OCI-LY7 (cell line): ENCODE measurements around the gene SLC12A3. TPM values are rescaled to one million over a fixed set of nuclear protein-coding genes. Genes with fewer than 3 reads are reported as not detected.

Experiments
- BruUV-seq: library from RNA; stranded (reverse); fragments of 400-500 nt; replicated peaks from 2 replicates; lab custom pipeline; 2021; lab: Mats Ljungman, UMichigan
- CTCF ChIA-PET: fragments of 300-600 bp; sonication (Branson Sonifier 250); formaldehyde crosslinking; loops from one replicate; lab custom pipeline; 2022; ENCODE audit warnings: antibody characterized with exemption; ENCODE audit not compliant: unreplicated experiment; lab: Charles Lee
- POLR2A ChIA-PET: fragments of 300-600 bp; sonication (Branson Sonifier 250); formaldehyde crosslinking; loops from one replicate; lab custom pipeline; 2022; ENCODE audit warnings: antibody characterized with exemption; lab: Charles Lee
- DNase-seq: peaks from one replicate; pipeline ENCODE4 v3.0.0-alpha.2; 2015; ENCODE audit warnings: low spot score
- H2AFZ ChIP-seq: fragments of 200-600 bp; sonication (generic), shearing (Covaris generic); 2 replicates; pipeline ENCODE4 v1.6.1; 2014; ENCODE audit warnings: mild to moderate bottlenecking, antibody characterized with exemption, low read length, moderate library complexity
- H3K27ac ChIP-seq: fragments of 200-600 bp; sonication (generic); 2 replicates; pipeline ENCODE4 v1.5.1; 2014; ENCODE audit warnings: mixed run types, low read depth, mild to moderate bottlenecking, moderate library complexity, low read length, inconsistent platforms; ENCODE audit not compliant: poor library complexity, severe bottlenecking
- H3K36me3 ChIP-seq: fragments of 200-600 bp; sonication (generic); 2 replicates; pipeline ENCODE4 v1.6.1; 2014; ENCODE audit warnings: mild to moderate bottlenecking, antibody characterized with exemption, low read length, moderate library complexity, mixed read lengths; ENCODE audit not compliant: insufficient read depth
- H3K4me1 ChIP-seq: fragments of 200-600 bp; sonication (generic); 2 replicates; pipeline ENCODE4 v1.5.1; 2014; ENCODE audit warnings: mild to moderate bottlenecking, low read length; ENCODE audit not compliant: insufficient read depth, poor library complexity, severe bottlenecking
- H3K4me2 ChIP-seq: fragments of 200-600 bp; sonication (generic); 2 replicates; pipeline ENCODE4 v1.6.1; 2014; ENCODE audit warnings: mild to moderate bottlenecking, low read length
- H3K4me3 ChIP-seq: fragments of 200-600 bp; sonication (generic); 2 replicates; pipeline ENCODE4 v1.5.1; 2014; ENCODE audit warnings: mild to moderate bottlenecking, low read depth, low read length; ENCODE audit not compliant: poor library complexity, severe bottlenecking
- H3K79me2 ChIP-seq: fragments of 200-600 bp; sonication (generic); 2 replicates; pipeline ENCODE4 v1.6.1; 2016; ENCODE audit warnings: low read depth, mild to moderate bottlenecking, low read length, moderate library complexity, mixed read lengths; ENCODE audit not compliant: insufficient read depth
- H3K9me2 ChIP-seq: fragments of 200-600 bp; sonication (generic); 2 replicates; pipeline ENCODE4 v1.6.1; 2016; ENCODE audit warnings: mild to moderate bottlenecking, low read length, mixed read lengths; ENCODE audit not compliant: insufficient read depth
- H3K9me3 ChIP-seq: fragments of 200-600 bp; sonication (generic); 2 replicates; pipeline ENCODE4 v1.6.1; 2014; ENCODE audit warnings: mild to moderate bottlenecking, mixed run types, low read length, mixed read lengths
- H4K20me1 ChIP-seq: fragments of 200-600 bp; sonication (generic); 2 replicates; pipeline ENCODE4 v1.6.1; 2014; ENCODE audit warnings: mild to moderate bottlenecking, antibody characterized with exemption, low read length, moderate library complexity, mixed read lengths; ENCODE audit not compliant: insufficient read depth
- EZH2phosphoT487 ChIP-seq: fragments of 200-600 bp; sonication (generic); IDR thresholded peaks from 2 replicates; pipeline ENCODE4 v1.6.1; 2018; ENCODE audit warnings: low read depth, borderline replicate concordance, mild to moderate bottlenecking, mixed run types, antibody characterized with exemption, low read length, moderate library complexity, mixed read lengths
- intact Hi-C: fragments of 100-400 bp; cut with micrococcal nuclease; formaldehyde crosslinking; loops from one replicate; pipeline ENCODE4 v1.10.0; 2022; ENCODE audit not compliant: unreplicated experiment
- total RNA-seq, 2 experiments: library from RNA; depleted of rRNA in 1 of 2; stranded (reverse); fragments of >200 nt in 1 of 2; shearing (Covaris generic) in 1 of 2; gene quantifications; 2 replicates each; pipeline ENCODE4 v1.2.3, GENCODE V29; 2014 to 2022
- TF ChIP-seq, protein P1 (sequence below): fragments of 200-600 bp; sonication (generic); conservative IDR thresholded peaks from 2 replicates; pipeline ENCODE4 v1.5.1; 2014; ENCODE audit warnings: mild to moderate bottlenecking, antibody characterized with exemption, low read length, moderate library complexity, mixed read lengths

The SLC12A3 gene
- total RNA-seq, 2 experiments from 2014 or later, result 0.25 to 0.88 TPM

GRCh38 chr16:56885446-56886162 is 20.6 kb downstream of the SLC12A3 start:
- Histone ChIP-seq H3K27ac (no peak overlapping the region), H3K36me3 (no peaks in the 10 kb centered on the region), H3K4me1 (peaks cover 23% of the 10 kb centered on the region), H3K9me3 (no peaks in the 10 kb centered on the region), H3K4me2 (no peak overlapping the region), H2AFZ (no peak overlapping the region), H3K9me2 (no peaks in the 10 kb centered on the region), H4K20me1 (no peaks in the 10 kb centered on the region), H3K4me3 (no peak overlapping the region), H3K79me2 (no peaks in the 10 kb centered on the region)
- no TSS peak for BruUV-seq
- TF ChIP-seq, protein P1, sequence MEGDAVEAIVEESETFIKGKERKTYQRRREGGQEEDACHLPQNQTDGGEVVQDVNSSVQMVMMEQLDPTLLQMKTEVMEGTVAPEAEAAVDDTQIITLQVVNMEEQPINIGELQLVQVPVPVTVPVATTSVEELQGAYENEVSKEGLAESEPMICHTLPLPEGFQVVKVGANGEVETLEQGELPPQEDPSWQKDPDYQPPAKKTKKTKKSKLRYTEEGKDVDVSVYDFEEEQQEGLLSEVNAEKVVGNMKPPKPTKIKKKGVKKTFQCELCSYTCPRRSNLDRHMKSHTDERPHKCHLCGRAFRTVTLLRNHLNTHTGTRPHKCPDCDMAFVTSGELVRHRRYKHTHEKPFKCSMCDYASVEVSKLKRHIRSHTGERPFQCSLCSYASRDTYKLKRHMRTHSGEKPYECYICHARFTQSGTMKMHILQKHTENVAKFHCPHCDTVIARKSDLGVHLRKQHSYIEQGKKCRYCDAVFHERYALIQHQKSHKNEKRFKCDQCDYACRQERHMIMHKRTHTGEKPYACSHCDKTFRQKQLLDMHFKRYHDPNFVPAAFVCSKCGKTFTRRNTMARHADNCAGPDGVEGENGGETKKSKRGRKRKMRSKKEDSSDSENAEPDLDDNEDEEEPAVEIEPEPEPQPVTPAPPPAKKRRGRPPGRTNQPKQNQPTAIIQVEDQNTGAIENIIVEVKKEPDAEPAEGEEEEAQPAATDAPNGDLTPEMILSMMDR, result no peak
- TF ChIP-seq EZH2phosphoT487, result no peak
- no peak for DNase-seq
- POLR2A ChIA-PET, result interaction anchor here (0.6 kb wide), 1 partner anchor 16 kb away, joined by 3 read pairs; no protein-coding TSS in a partner anchor
- intact Hi-C loops, result no loop called here
- CTCF ChIA-PET, result no interaction called here

- Histone ChIP-seq H2AFZ (no peak overlapping the region), H3K4me1 (peaks cover 23% of the 10 kb centered on the region), H3K79me2 (no peaks in the 10 kb centered on the region), H3K4me3 (no peak overlapping the region), H3K36me3 (no peaks in the 10 kb centered on the region), H3K27ac (no peak overlapping the region), H4K20me1 (no peaks in the 10 kb centered on the region), H3K4me2 (no peak overlapping the region), H3K9me2 (no peaks in the 10 kb centered on the region), H3K9me3 (no peaks in the 10 kb centered on the region)
- CTCF ChIA-PET, result no interaction called here
- BruUV-seq, result no TSS peak
- no peak for DNase-seq
- POLR2A ChIA-PET, result interaction anchor here (0.6 kb wide), 1 partner anchor 52 kb away, joined by 4 read pairs; no protein-coding TSS in a partner anchor
- no peak for TF ChIP-seq EZH2phosphoT487
- TF ChIP-seq, protein P1, result no peak
- intact Hi-C loops, result no loop called here
These were observed 21.3 kb downstream of the SLC12A3 start for GRCh38 chr16:56886296-56886695.

DNA sequence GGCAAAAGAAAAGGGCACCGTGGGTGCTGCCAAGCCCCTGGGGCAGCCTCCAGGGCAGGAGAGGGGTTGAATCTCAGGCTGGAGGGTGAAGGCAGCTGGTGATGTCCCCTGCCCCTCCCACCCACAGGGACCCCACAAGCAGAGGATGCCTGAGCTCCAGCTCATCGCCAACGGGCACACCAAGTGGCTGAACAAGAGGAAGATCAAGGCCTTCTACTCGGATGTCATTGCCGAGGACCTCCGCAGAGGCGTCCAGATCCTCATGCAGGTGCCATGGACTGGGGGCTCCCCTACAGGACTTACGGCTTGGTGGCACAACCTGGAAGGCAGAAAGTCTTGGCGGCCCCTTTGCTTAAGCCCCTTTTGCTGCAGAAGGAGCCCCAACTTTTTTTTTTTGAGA is 21.8 kb downstream of the SLC12A3 start:
- ChIA-PET POLR2A (interaction anchor here (0.9 kb wide), 1 partner anchor 19 kb away, joined by 3 read pairs; no protein-coding TSS in a partner anchor), CTCF (no interaction called here)
- TF ChIP-seq, protein P1, result no peak
- TF ChIP-seq EZH2phosphoT487, result no peak
- Histone ChIP-seq H3K4me1 (peaks cover 23% of the 10 kb centered on the region), H3K9me3 (no peaks in the 10 kb centered on the region), H3K36me3 (no peaks in the 10 kb centered on the region), H4K20me1 (no peaks in the 10 kb centered on the region), H3K27ac (no peak overlapping the region), H3K9me2 (no peaks in the 10 kb centered on the region), H3K4me2 (no peak overlapping the region), H3K79me2 (no peaks in the 10 kb centered on the region), H2AFZ (no peak overlapping the region), H3K4me3 (no peak overlapping the region)
- no peak for DNase-seq
- no TSS peak for BruUV-seq
- intact Hi-C loops, result no loop called here
